GM19397 (cell line): ENCODE measurements around the gene BCAS3.

Experiments used
- ATAC-seq: cut with Tn5 transposase; IDR thresholded peaks from one replicate; pipeline ENCODE4 v1.9.1; 2021; ENCODE audit warnings: mild to moderate bottlenecking, moderate library complexity; ENCODE audit not compliant: unreplicated experiment

Gene BCAS3

DNA sequence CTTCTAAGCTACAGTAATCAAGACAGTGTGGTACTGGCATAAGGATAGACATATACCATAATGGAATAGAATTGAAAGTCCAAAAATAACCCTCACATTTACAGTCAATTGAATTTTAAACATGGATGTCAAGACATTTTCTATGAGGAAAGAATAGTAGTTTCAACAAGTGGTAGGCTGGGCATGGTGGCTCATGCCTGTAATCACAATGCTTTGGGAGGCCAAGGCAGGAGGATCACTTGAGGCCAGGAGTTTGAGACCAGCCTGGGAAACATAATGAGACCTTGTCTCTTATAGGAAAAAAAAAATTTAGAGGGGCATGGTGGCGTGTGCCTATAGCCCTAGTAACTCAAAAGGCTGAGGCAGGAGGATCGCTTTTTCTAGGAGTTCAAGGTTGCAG, 599.2 kb downstream of the BCAS3 start:
- no peak for ATAC-seq

- no peak for ATAC-seq
Observed at GRCh38 chr17:61279476-61280145, 602.0 kb downstream of the BCAS3 start.

GRCh38 chr17:61280338-61280737, 602.7 kb downstream of the BCAS3 start:
- ATAC-seq, result no peak

DNA sequence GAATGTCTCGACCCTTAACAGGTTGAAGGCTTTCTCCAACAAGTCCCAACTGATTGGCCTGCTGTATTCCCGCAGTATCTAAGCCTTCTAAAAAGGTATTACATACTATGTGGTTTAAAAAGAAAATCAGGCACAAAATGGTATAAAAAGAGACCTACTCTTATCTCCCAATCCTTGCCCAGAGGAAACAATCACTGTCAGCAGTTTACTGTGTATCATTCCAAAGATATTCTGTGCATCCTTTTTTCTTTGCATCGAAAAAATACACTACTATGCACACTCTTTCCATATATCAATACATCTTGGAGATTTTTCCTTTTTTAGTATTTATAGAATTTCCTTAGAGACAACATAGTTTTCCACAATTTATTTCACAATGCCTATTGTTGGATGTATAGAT, 603.2 kb downstream of the BCAS3 start:
- ATAC-seq, result no peak

DNA sequence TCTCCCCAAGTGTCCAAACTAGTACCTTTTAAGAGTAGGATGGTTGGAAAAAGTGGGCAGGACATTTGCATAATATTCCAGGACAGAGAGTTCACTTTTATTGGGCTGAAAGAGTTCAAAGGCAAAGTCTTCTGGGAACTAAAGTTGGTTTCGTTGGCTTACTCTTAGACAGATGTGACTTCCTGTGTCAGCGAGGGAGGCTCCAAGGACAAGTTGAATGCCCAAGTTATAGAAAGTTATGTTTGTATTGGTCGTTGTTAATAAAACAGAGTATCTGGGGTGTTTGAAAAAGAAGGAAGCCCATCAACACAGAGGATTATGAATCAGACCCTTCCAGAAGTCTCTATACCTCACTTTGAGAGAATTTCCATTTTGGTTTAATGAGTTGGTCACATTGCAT, 604.7 kb downstream of the BCAS3 start:
- no peak for ATAC-seq

DNA sequence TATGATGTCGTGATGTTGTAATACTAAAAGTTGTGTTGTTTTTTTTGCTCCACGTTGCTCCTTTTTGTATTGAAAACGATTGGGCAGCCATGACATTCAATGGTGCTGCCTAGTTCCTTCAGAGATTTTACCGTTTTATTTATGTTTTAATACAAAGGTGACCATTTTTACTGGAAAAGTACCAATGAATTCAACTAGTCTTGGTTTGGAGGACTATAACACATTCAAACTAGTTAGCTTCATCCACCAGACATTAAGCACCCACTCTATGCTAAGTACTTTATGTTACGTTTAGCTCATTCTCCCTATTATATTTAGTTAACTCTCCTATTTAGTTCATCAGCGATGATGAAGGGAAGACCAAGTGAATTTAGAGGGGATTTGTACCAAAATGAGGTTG, 605.4 kb downstream of the BCAS3 start:
- no peak for ATAC-seq

DNA sequence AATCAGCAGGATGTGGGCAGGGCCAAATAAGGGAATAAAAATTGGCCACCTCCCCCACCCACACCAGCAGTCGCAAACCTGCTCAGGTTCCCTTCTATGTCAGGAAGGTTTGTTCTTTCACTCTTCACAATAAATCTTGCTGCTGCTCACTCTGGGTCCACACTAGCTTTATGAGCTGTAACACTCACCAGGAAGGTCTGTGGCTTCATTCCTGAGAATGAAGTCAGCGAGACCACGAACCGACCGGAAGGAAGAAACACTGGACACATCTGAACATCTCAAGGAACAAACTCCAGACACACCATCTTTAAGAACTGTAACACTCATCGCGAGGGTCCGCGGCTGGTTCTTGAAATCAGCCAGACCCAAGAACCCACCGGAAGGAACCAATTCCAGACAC, 606.5 kb downstream of the BCAS3 start:
- ATAC-seq, result no peak

DNA sequence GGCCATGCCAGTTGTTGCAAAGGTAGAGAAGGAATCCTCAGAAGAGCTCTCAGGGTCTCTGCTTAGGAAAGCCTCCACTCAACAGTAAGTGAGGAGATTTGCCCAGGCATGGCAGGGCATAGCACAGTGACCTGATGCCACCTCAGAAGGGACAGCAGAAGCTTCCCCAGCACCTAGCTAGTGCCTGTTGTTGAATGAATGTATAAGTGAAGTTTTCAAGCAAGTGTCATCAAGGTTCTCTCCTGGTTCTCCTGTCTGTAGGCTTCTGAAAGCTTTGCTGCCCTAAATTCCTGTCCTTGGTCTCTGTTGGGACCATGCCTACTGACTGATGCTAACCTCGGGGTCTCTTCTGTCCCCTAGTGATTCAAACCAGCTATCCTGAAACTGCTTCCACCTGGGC, 607.1 kb downstream of the BCAS3 start:
- no peak for ATAC-seq

- no peak for ATAC-seq
Observed at GRCh38 chr17:61285526-61286320, 608.1 kb downstream of the BCAS3 start.

DNA sequence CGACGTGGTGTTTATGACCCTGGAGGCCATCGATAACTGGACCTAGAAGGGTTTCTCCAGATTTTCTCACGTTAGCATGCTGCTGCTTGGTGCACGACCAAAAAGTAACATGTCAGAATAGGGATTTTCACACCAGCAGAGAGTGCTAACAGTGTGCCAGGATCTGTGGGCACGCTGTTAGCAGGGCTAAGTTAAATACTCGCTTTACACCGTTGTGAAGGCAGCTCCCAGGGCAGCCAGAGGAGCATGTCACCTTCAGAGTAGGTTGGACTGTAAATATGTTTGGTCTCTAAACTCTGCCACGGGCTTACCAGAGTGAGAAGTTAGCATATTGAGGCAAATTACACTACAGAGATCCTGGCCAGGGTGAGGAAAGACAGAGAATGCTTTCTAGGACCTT, 608.8 kb downstream of the BCAS3 start:
- ATAC-seq, result no peak

DNA sequence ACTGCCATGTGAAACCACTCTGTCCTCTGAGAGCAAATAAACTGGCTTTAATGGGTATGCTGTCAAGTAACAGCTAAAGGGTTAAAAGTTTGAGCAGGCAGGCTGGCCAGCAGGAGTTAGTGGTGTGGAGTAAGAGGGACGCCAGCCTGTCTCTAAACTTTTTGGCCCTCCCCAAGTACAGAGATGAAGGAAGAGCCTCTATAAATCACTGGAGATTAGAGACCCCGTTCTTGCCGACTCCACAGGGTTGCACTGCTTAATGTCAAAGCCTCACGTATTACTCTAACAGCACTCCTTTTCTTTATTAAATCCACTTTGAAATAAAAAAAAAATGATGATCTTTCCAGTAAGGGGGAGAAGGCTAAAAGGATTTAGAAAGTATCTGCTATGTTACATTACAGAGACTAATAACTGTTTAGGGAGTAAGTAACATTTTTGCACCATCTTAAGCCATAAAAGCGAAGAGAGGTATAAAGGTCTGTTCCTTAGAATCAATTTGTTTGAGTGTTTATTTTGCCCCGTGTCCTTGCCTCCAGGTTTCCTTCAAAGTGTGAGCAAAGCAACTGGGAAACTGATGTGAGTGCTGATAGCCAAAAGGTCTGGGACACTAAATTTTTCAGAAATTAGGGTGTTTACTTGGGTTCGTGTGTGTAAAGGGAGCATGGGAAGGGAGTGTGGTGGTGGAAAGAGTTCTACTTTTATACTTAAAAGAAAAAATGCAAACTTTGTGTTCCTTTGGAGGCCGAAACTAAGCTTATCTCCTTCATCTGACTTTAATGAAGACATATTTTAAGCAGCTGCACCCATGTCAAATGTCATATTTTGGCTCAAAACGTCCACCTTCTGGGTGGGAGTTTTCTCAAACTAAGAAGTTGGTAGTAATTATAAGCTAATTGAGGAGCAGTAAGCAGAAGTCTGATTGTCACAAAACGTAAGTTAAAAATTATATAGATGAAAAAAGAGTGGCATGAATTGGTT, 612.0 kb downstream of the BCAS3 start:
- no peak for ATAC-seq

GRCh38 chr17:61291451-61292285, 614.0 kb downstream of the BCAS3 start:
- no peak for ATAC-seq

DNA sequence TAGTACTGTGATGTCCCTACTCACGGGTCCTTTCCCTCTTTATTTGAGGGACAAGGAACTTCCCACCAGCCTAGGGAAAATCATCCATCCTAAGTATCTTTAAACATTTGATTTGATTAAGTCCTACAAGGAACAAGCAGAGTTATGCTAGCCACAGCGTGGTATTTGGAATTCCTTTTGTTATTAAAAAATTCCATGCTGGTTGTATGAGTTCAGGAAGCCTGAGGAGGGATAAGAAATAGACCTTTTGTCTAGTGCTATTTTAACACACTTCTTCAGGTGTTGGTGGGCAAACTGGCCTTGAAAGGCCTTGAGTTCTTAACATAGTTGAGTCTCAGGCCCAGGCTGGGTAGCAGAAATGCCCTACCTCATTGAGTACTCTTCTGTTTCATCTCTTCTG, 616.6 kb downstream of the BCAS3 start:
- ATAC-seq, result no peak

DNA sequence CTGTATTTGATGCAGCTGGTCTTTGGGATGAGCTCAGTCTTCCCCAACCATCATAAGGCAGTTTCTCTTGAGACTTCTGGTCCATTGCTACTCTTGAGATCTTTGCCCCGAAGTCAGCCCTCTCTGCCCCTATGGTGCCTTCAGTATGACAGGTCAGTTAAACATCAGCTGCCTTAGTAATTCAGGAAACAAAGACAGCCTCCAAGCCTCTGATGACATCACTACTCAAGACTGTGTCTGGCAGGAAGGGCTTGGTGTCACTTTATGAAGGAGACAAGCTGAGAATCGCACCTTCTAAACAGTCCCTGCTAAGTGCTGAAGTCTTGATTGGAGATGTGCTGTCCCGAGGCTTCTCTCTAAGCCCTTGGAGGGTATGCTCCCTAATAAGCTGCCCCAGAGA, 617.1 kb downstream of the BCAS3 start:
- ATAC-seq, result no peak

DNA sequence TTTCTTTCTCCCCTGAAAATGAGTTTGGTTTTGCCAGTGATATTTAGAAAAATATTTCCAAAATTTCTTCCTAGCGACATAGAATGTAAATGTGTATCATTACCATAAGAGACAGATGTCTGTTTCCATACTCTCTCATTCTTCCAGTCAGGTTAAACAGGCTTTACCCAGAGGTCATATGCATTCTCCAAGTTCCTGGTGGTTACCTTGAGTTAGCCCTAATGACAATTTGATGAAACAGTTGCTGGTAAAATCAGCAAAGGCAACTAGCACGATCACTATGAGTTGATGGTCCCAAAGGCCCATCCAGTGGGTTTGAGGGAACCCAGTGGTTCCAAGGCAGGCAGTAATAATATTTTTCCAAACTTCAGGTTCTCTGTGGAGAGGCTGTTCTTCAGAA, 618.4 kb downstream of the BCAS3 start:
- no peak for ATAC-seq

GRCh38 chr17:61299517-61300513, 622.2 kb downstream of the BCAS3 start:
- ATAC-seq, result no peak

GRCh38 chr17:61302953-61303816, 625.5 kb downstream of the BCAS3 start:
- ATAC-seq, result no peak

DNA sequence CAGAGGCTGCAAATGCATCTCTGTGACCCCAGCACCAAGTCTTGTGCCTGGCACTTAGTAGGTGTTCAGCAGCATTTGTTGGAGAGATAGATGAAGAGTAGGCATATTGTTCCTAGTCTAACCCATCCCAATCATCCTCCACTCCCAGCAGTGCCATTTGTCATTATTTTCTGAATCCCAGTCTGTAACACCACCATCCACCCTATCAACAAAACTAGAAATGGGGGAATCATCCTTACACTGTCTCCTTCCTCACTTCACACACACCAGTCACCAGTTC, 626.1 kb downstream of the BCAS3 start:
- ATAC-seq, result no peak

DNA sequence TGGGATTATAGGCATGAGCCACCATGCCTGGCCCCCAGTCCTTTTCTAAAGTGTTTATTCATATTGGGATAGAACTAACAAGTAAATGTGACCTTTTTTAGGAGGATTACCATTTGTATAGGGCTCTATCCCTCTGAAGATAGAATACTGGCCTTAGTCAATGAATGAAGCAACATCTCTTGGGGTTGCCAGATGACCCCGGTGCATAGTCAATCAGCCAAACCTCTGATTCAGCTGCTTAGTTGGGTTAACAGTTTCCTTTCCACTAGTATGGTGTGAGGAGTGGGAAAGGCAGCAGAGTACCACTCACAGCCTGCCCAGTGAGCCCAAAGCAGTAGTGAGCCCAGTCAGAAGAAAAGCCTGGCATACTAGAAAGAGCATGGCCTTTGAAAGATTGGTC, 627.4 kb downstream of the BCAS3 start:
- no peak for ATAC-seq
